CD4-positive, CD25-positive, alpha-beta regulatory T cell (primary cell): ENCODE data around the gene CNTN4. TPM values are rescaled to one million over a fixed set of nuclear protein-coding genes. Genes with fewer than 3 reads are reported as not detected.

Experiments
- ATAC-seq, 2 donors: fragments of 150-1000 bp; cut with Tn5 transposase; one replicate each; pipeline ENCODE4 v1.10.0; 2021; ENCODE audit warnings: low read depth in 2 of 2, moderate number of reproducible peaks in 2 of 2, moderate library complexity in 1 of 2
- DNase-seq, 3 donors: peaks; one replicate each; pipeline versions ENCODE4 v3.0.0 to v3.0.0-alpha.2; 2012 to 2022; ENCODE audit warnings: mixed read lengths in 1 of 3
- H3K27ac ChIP-seq: one replicate; pipeline ENCODE4 v1.7.0; 2013; ENCODE audit warnings: mild to moderate bottlenecking, low read length; ENCODE audit not compliant: insufficient read depth, poor library complexity, severe bottlenecking
- H3K27me3 ChIP-seq: one replicate; pipeline ENCODE4 v1.7.0; 2013; ENCODE audit warnings: low read length; ENCODE audit not compliant: control insufficient read depth, insufficient read depth
- H3K36me3 ChIP-seq: one replicate; pipeline ENCODE4 v1.7.0; 2013; ENCODE audit warnings: mild to moderate bottlenecking, low read length, moderate library complexity; ENCODE audit not compliant: control insufficient read depth, insufficient read depth
- H3K4me1 ChIP-seq: 2 replicates; pipeline ENCODE4 v1.7.0; 2013; ENCODE audit warnings: mild to moderate bottlenecking, low read length; ENCODE audit not compliant: insufficient read depth, control insufficient read depth, poor library complexity, severe bottlenecking
- H3K4me3 ChIP-seq: one replicate; pipeline ENCODE4 v1.7.0; 2013; ENCODE audit warnings: low read depth, mild to moderate bottlenecking, low read length, moderate library complexity
- H3K9me3 ChIP-seq, 2 experiments: 1 replicate in 1 of 2; 2 replicates in 1 of 2; pipeline ENCODE4 v1.7.0; 2013; ENCODE audit warnings: low read length in 2 of 2, mild to moderate bottlenecking in 1 of 2, moderate library complexity in 1 of 2; ENCODE audit not compliant: control insufficient read depth in 2 of 2
- H3K27ac Mint-ChIP-seq, 3 donors: one replicate each; pipeline ENCODE4 v1.8.0; 2020 to 2022; ENCODE audit warnings: mild to moderate bottlenecking in 3 of 3, mixed read lengths in 3 of 3, moderate library complexity in 2 of 3
- H3K27me3 Mint-ChIP-seq: one replicate; pipeline ENCODE4 v1.8.0; 2022; ENCODE audit warnings: mild to moderate bottlenecking, mixed read lengths
- H3K36me3 Mint-ChIP-seq: one replicate; pipeline ENCODE4 v1.8.0; 2020; ENCODE audit warnings: mixed read lengths
- H3K4me1 Mint-ChIP-seq, 4 donors: one replicate each; pipeline ENCODE4 v1.8.0; 2020 to 2022; ENCODE audit warnings: mixed read lengths in 4 of 4, mild to moderate bottlenecking in 1 of 4
- H3K4me3 Mint-ChIP-seq, 4 donors: one replicate each; pipeline ENCODE4 v1.8.0; 2020 to 2022; ENCODE audit warnings: mild to moderate bottlenecking in 4 of 4, mixed read lengths in 4 of 4, moderate library complexity in 3 of 4
- H3K9me3 Mint-ChIP-seq, 7 donors: one replicate each; pipeline ENCODE4 v1.8.0; 2020 to 2022; ENCODE audit warnings: mixed read lengths in 7 of 7, mild to moderate bottlenecking in 3 of 7, moderate library complexity in 2 of 7
- polyA plus RNA-seq, 4 donors: library from polyadenylated mRNA; unstranded; fragments of 300-500 nt; fragmentation: Illumina TruSeq; gene quantifications; one replicate each; pipeline ENCODE4 v1.2.3, GENCODE V29; 2021
- total RNA-seq: library from RNA; stranded (reverse); gene quantifications from one replicate; pipeline ENCODE4 v1.2.3, GENCODE V29; 2022

The CNTN4 gene
- total and polyA plus RNA-seq, 5 donors from 2014 or later, result not detected

- Histone ChIP-seq H3K36me3 (no peaks in the 10 kb centered on the region), H3K4me3 (no peak overlapping the region), H3K9me3 (no peaks in the 10 kb centered on the region), H3K27me3 (no peaks in the 10 kb centered on the region), H3K4me1 (no peaks in the 10 kb centered on the region), H3K27ac (no peak overlapping the region)
- Mint-ChIP-seq H3K27me3 (peaks cover 10% of the 10 kb centered on the region), H3K36me3 (no peaks in the 10 kb centered on the region), H3K4me1 (peaks cover 0 to 2% (median 0%) of the 10 kb centered on the region in 4 donors), H3K4me3 (no peak overlapping the region), H3K27ac (no peak overlapping the region), H3K9me3 (peaks cover 0 to 7% (median 2%) of the 10 kb centered on the region in 7 donors)
- no peak for ATAC-seq
- no peak for DNase-seq
These were observed 5.9 kb upstream of the CNTN4 start for GRCh38 chr3:2092758-2093157.

DNA sequence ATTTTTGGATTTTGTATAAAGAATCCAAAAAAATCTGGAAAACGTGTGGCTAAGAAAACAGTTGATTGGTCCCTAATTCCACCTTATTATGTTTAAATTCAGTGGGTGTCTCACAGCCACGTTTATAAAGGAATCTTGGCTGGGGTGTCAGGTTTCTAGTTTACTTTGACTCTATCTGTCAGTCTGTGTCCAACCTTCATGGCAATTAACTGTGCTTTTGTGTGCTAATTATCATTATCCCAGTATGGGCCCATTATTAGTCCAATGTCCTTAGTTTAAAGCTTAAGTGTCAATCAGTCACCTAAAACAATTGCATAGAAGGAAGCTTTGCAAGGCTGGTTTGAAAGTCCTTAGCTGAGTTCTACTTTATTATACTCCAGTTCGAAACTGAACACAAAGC lies 3.7 kb upstream of the CNTN4 start:
- Mint-ChIP-seq H3K27ac (no peak overlapping the region), H3K27me3 (peaks cover 10% of the 10 kb centered on the region), H3K4me3 (no peak overlapping the region), H3K9me3 (peaks cover 0 to 10% (median 2%) of the 10 kb centered on the region in 7 donors), H3K4me1 (peaks cover 0 to 5% (median 0%) of the 10 kb centered on the region in 4 donors), H3K36me3 (no peaks in the 10 kb centered on the region)
- Histone ChIP-seq H3K27me3 (no peaks in the 10 kb centered on the region), H3K9me3 (no peaks in the 10 kb centered on the region), H3K36me3 (no peaks in the 10 kb centered on the region), H3K4me1 (no peaks in the 10 kb centered on the region), H3K27ac (no peak overlapping the region), H3K4me3 (no peak overlapping the region)
- no peak for ATAC-seq
- DNase-seq, result no peak

- Mint-ChIP-seq H3K4me3 (no peak overlapping the region), H3K9me3 (peaks cover 0 to 10% (median 2%) of the 10 kb centered on the region in 7 donors), H3K4me1 (peaks cover 0 to 7% (median 0%) of the 10 kb centered on the region in 4 donors), H3K36me3 (no peaks in the 10 kb centered on the region), H3K27ac (no peak overlapping the region), H3K27me3 (peaks cover 18% of the 10 kb centered on the region)
- ATAC-seq, result no peak
- Histone ChIP-seq H3K4me3 (no peak overlapping the region), H3K4me1 (no peaks in the 10 kb centered on the region), H3K36me3 (no peaks in the 10 kb centered on the region), H3K9me3 (no peaks in the 10 kb centered on the region), H3K27ac (no peak overlapping the region), H3K27me3 (no peaks in the 10 kb centered on the region)
- no peak for DNase-seq
These were observed 2.5 kb upstream of the CNTN4 start for GRCh38 chr3:2096216-2096615.

DNA sequence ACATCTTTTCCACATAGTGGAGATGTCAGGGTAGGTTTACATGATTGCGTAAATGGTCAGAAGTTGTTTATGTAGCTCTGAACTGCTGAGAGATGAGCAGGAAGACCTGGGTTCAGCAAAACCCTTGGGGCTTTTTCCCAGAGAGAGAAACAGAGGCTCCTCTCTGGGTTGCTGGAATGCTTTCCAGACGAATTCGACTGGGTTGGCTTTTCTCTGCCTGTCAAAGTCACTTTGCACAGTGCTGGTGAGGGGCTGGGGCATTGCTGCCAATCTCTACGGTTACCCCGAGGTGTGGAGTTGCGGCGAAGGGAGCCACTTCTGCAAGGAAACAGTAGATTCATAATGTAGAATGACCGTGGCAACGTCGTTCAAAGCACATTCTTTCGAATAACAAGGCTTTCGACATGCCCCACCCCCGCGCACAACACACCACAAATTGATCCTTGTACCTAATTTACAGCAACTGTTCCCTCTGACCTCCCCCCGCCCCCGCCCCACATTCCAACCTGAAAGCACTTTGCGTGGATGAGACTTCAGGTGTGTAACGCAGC lies 950 bp upstream of the CNTN4 start:
- no peak for ATAC-seq
- Mint-ChIP-seq H3K4me1 (peaks cover 0 to 7% (median 0%) of the 10 kb centered on the region in 4 donors), H3K9me3 (peaks cover 0 to 8% (median 3%) of the 10 kb centered on the region in 7 donors), H3K27ac (no peak overlapping the region), H3K36me3 (no peaks in the 10 kb centered on the region), H3K27me3 (peaks cover 18% of the 10 kb centered on the region), H3K4me3 (no peak overlapping the region)
- H3K4me3 ChIP-seq, result no peak overlapping the region
- H3K36me3 ChIP-seq, result no peaks in the 10 kb centered on the region
- H3K27ac ChIP-seq, result no peak overlapping the region
- no peaks in the 10 kb centered on the region for H3K4me1 ChIP-seq
- no peaks in the 10 kb centered on the region for H3K9me3 ChIP-seq
- H3K27me3 ChIP-seq, result no peaks in the 10 kb centered on the region
- DNase-seq, result no peak

DNA sequence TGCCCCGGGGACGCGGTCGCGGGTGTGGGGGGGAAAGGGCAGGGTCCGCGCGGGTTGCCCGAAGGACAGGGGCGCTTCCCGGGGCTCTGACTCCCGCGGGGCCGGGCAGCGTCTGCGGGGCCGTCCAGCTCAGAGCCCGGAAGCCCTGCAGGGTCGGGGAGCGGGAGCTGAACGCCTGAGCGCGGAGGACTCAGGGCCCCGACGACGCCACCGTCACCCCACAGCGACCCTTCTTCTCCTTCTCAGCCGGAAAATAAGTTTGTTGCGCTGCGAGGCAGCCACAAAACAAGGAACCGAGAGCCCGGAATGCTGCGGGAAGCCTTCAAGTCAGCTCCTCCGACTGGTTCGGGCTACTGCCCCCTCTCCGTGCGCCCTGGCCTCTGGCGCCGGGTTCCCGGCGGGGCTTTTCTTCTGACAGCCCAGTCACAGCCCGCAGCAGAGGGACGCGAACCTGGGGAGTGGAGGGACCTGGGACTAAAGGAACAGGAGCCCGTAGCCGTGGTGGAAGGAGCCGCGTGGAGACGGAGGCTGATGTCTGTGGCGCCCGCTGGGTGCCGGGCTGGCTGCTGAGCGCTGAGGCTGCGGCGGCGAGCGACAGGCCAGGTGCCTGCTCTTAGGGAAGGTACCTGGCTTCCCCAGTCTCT lies 484 bp downstream of the CNTN4 start:
- Mint-ChIP-seq H3K4me1 (peaks cover 0 to 7% (median 0%) of the 10 kb centered on the region in 4 donors), H3K27me3 (peaks cover 18% of the 10 kb centered on the region), H3K9me3 (peaks cover 0 to 6% (median 3%) of the 10 kb centered on the region in 7 donors), H3K4me3 (no peak overlapping the region), H3K27ac (no peak overlapping the region), H3K36me3 (no peaks in the 10 kb centered on the region)
- H3K4me3 ChIP-seq, result no peak overlapping the region
- no peak overlapping the region for H3K27ac ChIP-seq
- no peaks in the 10 kb centered on the region for H3K36me3 ChIP-seq
- H3K4me1 ChIP-seq, result no peaks in the 10 kb centered on the region
- no peaks in the 10 kb centered on the region for H3K27me3 ChIP-seq
- DNase-seq, result no peak
- no peak for ATAC-seq
- no peaks in the 10 kb centered on the region for H3K9me3 ChIP-seq

DNA sequence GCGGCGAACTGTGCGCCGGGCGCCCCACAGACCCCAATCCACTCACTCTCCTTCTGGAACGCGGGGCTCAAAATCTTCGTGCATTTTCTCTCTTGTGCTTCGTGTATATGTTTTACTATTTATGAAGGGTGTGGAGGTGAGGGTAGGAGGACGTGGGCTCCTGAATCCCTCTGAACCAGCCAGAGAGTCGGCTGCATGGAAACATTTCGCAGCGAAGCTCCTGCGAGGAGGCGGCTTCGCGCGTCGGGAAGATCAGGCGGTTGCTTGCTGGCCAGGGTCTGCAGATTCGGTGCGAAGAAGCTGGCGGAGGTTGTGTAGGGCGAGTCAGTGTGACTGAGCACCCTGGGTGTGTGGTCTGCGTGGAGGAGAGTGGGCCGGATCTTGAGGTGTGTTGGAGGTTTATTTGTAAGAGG lies 1.1 kb downstream of the CNTN4 start:
- no peaks in the 10 kb centered on the region for H3K36me3 ChIP-seq
- Mint-ChIP-seq H3K36me3 (no peaks in the 10 kb centered on the region), H3K27me3 (peaks cover 18% of the 10 kb centered on the region), H3K9me3 (peaks cover 0 to 8% (median 3%) of the 10 kb centered on the region in 7 donors), H3K27ac (no peak overlapping the region), H3K4me3 (peak overlapping the region in 1 of 4 donors; percentile 33), H3K4me1 (peaks cover 0 to 7% (median 0%) of the 10 kb centered on the region in 4 donors)
- H3K27me3 ChIP-seq, result no peaks in the 10 kb centered on the region
- H3K4me3 ChIP-seq, result no peak overlapping the region
- no peaks in the 10 kb centered on the region for H3K4me1 ChIP-seq
- DNase-seq (no peak), ATAC-seq (no peak)
- H3K9me3 ChIP-seq, result peaks cover 0 to 4% of the 10 kb centered on the region in 2 experiments
- H3K27ac ChIP-seq, result no peak overlapping the region

- Mint-ChIP-seq H3K27ac (no peak overlapping the region), H3K9me3 (peaks cover 5 to 23% (median 6%) of the 10 kb centered on the region in 7 donors), H3K4me3 (no peak overlapping the region), H3K36me3 (no peaks in the 10 kb centered on the region), H3K27me3 (no peaks in the 10 kb centered on the region), H3K4me1 (no peaks in the 10 kb centered on the region)
- no peaks in the 10 kb centered on the region for H3K4me1 ChIP-seq
- ATAC-seq (no peak), DNase-seq (no peak)
- H3K9me3 ChIP-seq, result peaks cover 0 to 8% of the 10 kb centered on the region in 2 experiments
- no peaks in the 10 kb centered on the region for H3K27me3 ChIP-seq
- H3K27ac ChIP-seq, result no peak overlapping the region
- H3K36me3 ChIP-seq, result no peaks in the 10 kb centered on the region
- no peak overlapping the region for H3K4me3 ChIP-seq
These were observed 7.8 kb downstream of the CNTN4 start for GRCh38 chr3:2106438-2106837.

DNA sequence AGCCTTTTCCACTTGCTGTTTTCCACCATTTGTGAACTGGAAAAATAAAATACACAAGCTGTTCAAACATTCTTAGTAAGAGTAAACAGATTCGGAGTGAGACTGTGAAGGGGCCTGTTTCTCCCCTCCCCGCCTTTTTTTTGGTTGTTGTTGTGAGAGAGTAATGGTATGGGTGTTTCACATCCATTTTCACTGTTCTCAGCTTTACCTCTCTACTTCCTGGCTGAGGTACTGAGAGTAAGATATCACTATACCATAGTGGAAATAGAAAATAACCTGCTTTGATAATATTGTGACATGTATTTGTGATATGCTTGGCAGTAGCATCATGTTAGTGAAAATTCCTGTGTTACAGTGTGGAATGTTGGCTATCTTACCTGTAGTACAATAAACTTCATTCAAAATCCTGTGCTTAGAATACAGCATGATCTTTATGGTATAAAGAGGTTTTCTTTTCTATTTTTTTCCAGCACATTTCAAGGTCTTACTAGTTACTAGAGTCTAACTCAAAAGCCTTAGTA lies 12.0 kb downstream of the CNTN4 start:
- Histone ChIP-seq H3K9me3 (no peaks in the 10 kb centered on the region), H3K36me3 (no peaks in the 10 kb centered on the region), H3K27me3 (no peaks in the 10 kb centered on the region), H3K27ac (no peak overlapping the region), H3K4me3 (no peak overlapping the region), H3K4me1 (no peaks in the 10 kb centered on the region)
- DNase-seq, result no peak
- ATAC-seq, result no peak
- Mint-ChIP-seq H3K27ac (no peak overlapping the region), H3K9me3 (peaks cover 0 to 26% (median 9%) of the 10 kb centered on the region in 7 donors), H3K27me3 (no peaks in the 10 kb centered on the region), H3K4me3 (no peak overlapping the region), H3K4me1 (no peaks in the 10 kb centered on the region), H3K36me3 (no peaks in the 10 kb centered on the region)
